ACC112 (cell line): ENCODE measurements around the gene ELANE.
"Not testable (repeated sequence)": the region's sequence is repeated elsewhere in the genome, so short reads cannot be mapped to it uniquely, and the experiment has no call there.

Source experiments
- H2AFZ ChIP-seq: fragments of 200-600 bp; sonication (generic); one replicate; pipeline ENCODE4 v1.6.0; 2017; ENCODE audit warnings: antibody characterized with exemption, low read length; ENCODE audit not compliant: unreplicated experiment
- H3K27ac ChIP-seq: fragments of 200-600 bp; sonication (generic); 2 replicates; pipeline ENCODE4 v1.5.1; 2014; ENCODE audit warnings: low read depth, mild to moderate bottlenecking, antibody characterized with exemption, low read length, moderate library complexity
- H3K27me3 ChIP-seq: fragments of 200-600 bp; sonication (generic); 2 replicates; pipeline ENCODE4 v1.6.1; 2014; ENCODE audit warnings: mild to moderate bottlenecking, antibody characterized with exemption, low read length, moderate library complexity, mixed read lengths; ENCODE audit not compliant: insufficient read depth
- H3K36me3 ChIP-seq: fragments of 200-600 bp; sonication (generic); 2 replicates; pipeline ENCODE4 v1.6.1; 2016; ENCODE audit warnings: mild to moderate bottlenecking, antibody characterized with exemption, low read length, moderate library complexity, mixed read lengths; ENCODE audit not compliant: insufficient read depth
- H3K4me1 ChIP-seq: fragments of 200-600 bp; sonication (generic); one replicate; pipeline ENCODE4 v1.6.1; 2016; ENCODE audit warnings: low read length, mixed read lengths; ENCODE audit not compliant: insufficient read depth, unreplicated experiment, control insufficient read depth
- H3K4me3 ChIP-seq: fragments of 200-600 bp; sonication (generic); 2 replicates; pipeline ENCODE4 v1.5.1; 2014; ENCODE audit warnings: mild to moderate bottlenecking, low read depth, low read length
- H3K79me2 ChIP-seq: fragments of 200-600 bp; sonication (generic); one replicate; pipeline ENCODE4 v1.6.0; 2016; ENCODE audit warnings: low read length; ENCODE audit not compliant: control insufficient read depth, unreplicated experiment, insufficient read depth

ELANE gene

GRCh38 chr19:827710-828321 is 24.3 kb upstream of the ELANE start, which contains the start of gene AZU1:
TSS of gene AZU1 (plus strand) at chr19:827837. CDS start at chr19:827847, 10 bp downstream.
- no peak within 1 kb of the TSS for H2AFZ ChIP-seq
- H3K36me3 ChIP-seq, result no peaks in the 10 kb centered on the region
- H3K27ac ChIP-seq, result no peak within 1 kb of the TSS
- H3K79me2 ChIP-seq, result no peaks in the 10 kb centered on the region
- no peaks in the 10 kb centered on the region for H3K4me1 ChIP-seq
- H3K4me3 ChIP-seq, result no peak within 1 kb of the TSS
- H3K27me3 ChIP-seq, result no peaks in the 10 kb centered on the region

- no peak overlapping the region for H3K4me3 ChIP-seq
- H3K4me1 ChIP-seq, result no peaks in the 10 kb centered on the region
- H3K27ac ChIP-seq, result no peak overlapping the region
- H2AFZ ChIP-seq, result no peak overlapping the region
- no peaks in the 10 kb centered on the region for H3K36me3 ChIP-seq
- no peaks in the 10 kb centered on the region for H3K79me2 ChIP-seq
- no peaks in the 10 kb centered on the region for H3K27me3 ChIP-seq
Observed at GRCh38 chr19:829129-829758, 22.9 kb upstream of the ELANE start.

GRCh38 chr19:831407-832369 is 20.4 kb upstream of the ELANE start:
- Histone ChIP-seq H3K4me3 (no peak overlapping the region), H3K36me3 (no peaks in the 10 kb centered on the region), H3K79me2 (no peaks in the 10 kb centered on the region), H3K27ac (no peak overlapping the region), H3K27me3 (no peaks in the 10 kb centered on the region), H3K4me1 (no peaks in the 10 kb centered on the region), H2AFZ (no peak overlapping the region)

GRCh38 chr19:834216-834615 is 17.9 kb upstream of the ELANE start:
- no peaks in the 10 kb centered on the region for H3K4me1 ChIP-seq
- H2AFZ ChIP-seq, result no peak overlapping the region
- no peaks in the 10 kb centered on the region for H3K36me3 ChIP-seq
- H3K4me3 ChIP-seq, result no peak overlapping the region
- H3K79me2 ChIP-seq, result no peaks in the 10 kb centered on the region
- no peaks in the 10 kb centered on the region for H3K27me3 ChIP-seq
- H3K27ac ChIP-seq, result no peak overlapping the region

- H2AFZ ChIP-seq, result no peak overlapping the region
- no peaks in the 10 kb centered on the region for H3K4me1 ChIP-seq
- no peak overlapping the region for H3K27ac ChIP-seq
- H3K4me3 ChIP-seq, result no peak overlapping the region
- H3K27me3 ChIP-seq, result no peaks in the 10 kb centered on the region
- H3K36me3 ChIP-seq, result no peaks in the 10 kb centered on the region
- H3K79me2 ChIP-seq, result no peaks in the 10 kb centered on the region
Observed at GRCh38 chr19:835210-835810, 16.8 kb upstream of the ELANE start.

- Histone ChIP-seq H3K27ac (no peak within 1 kb of the TSS), H3K27me3 (peaks cover 7% of the 10 kb centered on the region), H3K4me3 (no peak within 1 kb of the TSS), H3K79me2 (no peaks in the 10 kb centered on the region), H3K36me3 (no peaks in the 10 kb centered on the region), H3K4me1 (no peaks in the 10 kb centered on the region), H2AFZ (no peak within 1 kb of the TSS)
Observed at GRCh38 chr19:840519-841206, 11.4 kb upstream of the ELANE start, which contains the start of gene PRTN3. TSS of gene PRTN3 (plus strand) at chr19:840999. CDS start at chr19:841009, 10 bp downstream.

GRCh38 chr19:842802-843179 is 9.3 kb upstream of the ELANE start:
- not testable (repeated sequence) for H3K79me2 ChIP-seq, H3K4me3 ChIP-seq, H3K27ac ChIP-seq, H3K4me1 ChIP-seq, H2AFZ ChIP-seq, H3K36me3 ChIP-seq
- H3K27me3 ChIP-seq, result peaks cover 11% of the 10 kb centered on the region

- no peaks in the 10 kb centered on the region for H3K4me1 ChIP-seq
- no peak overlapping the region for H3K4me3 ChIP-seq
- H3K27me3 ChIP-seq, result peaks cover 16% of the 10 kb centered on the region
- no peaks in the 10 kb centered on the region for H3K79me2 ChIP-seq
- H2AFZ ChIP-seq, result no peak overlapping the region
- H3K36me3 ChIP-seq, result no peaks in the 10 kb centered on the region
- no peak overlapping the region for H3K27ac ChIP-seq
Observed at GRCh38 chr19:843180-843835, 8.8 kb upstream of the ELANE start.

- Histone ChIP-seq H3K27me3 (peaks cover 17% of the 10 kb centered on the region), H3K27ac (no peak overlapping the region), H2AFZ (no peak overlapping the region), H3K79me2 (no peaks in the 10 kb centered on the region), H3K36me3 (no peaks in the 10 kb centered on the region), H3K4me1 (no peaks in the 10 kb centered on the region), H3K4me3 (no peak overlapping the region)
Observed at GRCh38 chr19:843836-844545, 8.1 kb upstream of the ELANE start.
